SK-N-SH (cell line): ENCODE data around the gene EEF1A2. TPM values are rescaled to one million over a fixed set of nuclear protein-coding genes. Genes with fewer than 3 reads are reported as not detected.

Source experiments
- CTCF ChIA-PET: fragments of 300-600, 350-600 bp; formaldehyde crosslinking; extraction: SDS; loops from one replicate; lab custom pipeline; 2021; lab: Yijun Ruan, JAX
- POLR2A ChIA-PET: fragments of 350-600 bp; sonication (Branson Sonifier 250); formaldehyde crosslinking; extraction: SDS; loops from one replicate; lab custom pipeline; 2020; ENCODE audit warnings: antibody characterized with exemption, inconsistent platforms; lab: Yijun Ruan, JAX
- DNase-seq: peaks from one replicate; pipeline ENCODE4 v3.0.0; 2012
- H2AFZ ChIP-seq: fragments of 200-600 bp; sonication (generic); 2 replicates; pipeline ENCODE4 v1.8.1; 2016; ENCODE audit warnings: antibody characterized with exemption, mild to moderate bottlenecking, low read depth
- H3F3A ChIP-seq: fragments of 200-600 bp; sonication (generic); replicated peaks from 2 replicates; pipeline ENCODE3; 2016; ENCODE audit warnings: antibody characterized with exemption, mild to moderate bottlenecking; ENCODE audit not compliant: insufficient read depth
- H3K27ac ChIP-seq, 2 experiments: fragments of 200-500 bp in 1 of 2; fragments of 200-600 bp in 1 of 2; sonication (Bioruptor generic) in 1 of 2; sonication (generic), shearing (Covaris generic) in 1 of 2; 2 replicates each; pipeline versions ENCODE4 v1.5.1 to v1.6.1; 2014 to 2016; ENCODE audit warnings: low read depth in 2 of 2, inconsistent platforms in 1 of 2, low read length in 1 of 2, mild to moderate bottlenecking in 1 of 2, mixed read lengths in 1 of 2
- H3K27me3 ChIP-seq: fragments of 200-600 bp; sonication (generic), shearing (Covaris generic); 2 replicates; pipeline ENCODE4 v1.6.1; 2016; ENCODE audit warnings: mixed run types; ENCODE audit not compliant: insufficient read depth
- H3K36me3 ChIP-seq, 2 experiments: fragments of 200-500 bp in 1 of 2; fragments of 200-600 bp in 1 of 2; sonication (Bioruptor generic) in 1 of 2; sonication (generic) in 1 of 2; replicated peaks in 1 of 2; 2 replicates each; pipeline versions ENCODE3 to v1.5.1; 2014 to 2016; ENCODE audit warnings: low read length in 1 of 2, mild to moderate bottlenecking in 1 of 2; ENCODE audit not compliant: insufficient read depth in 2 of 2, control insufficient read depth in 1 of 2
- H3K4me1 ChIP-seq, 2 experiments: fragments of 200-500 bp in 1 of 2; fragments of 200-600 bp in 1 of 2; sonication (Bioruptor generic) in 1 of 2; sonication (generic), shearing (Covaris generic) in 1 of 2; 2 replicates each; pipeline versions ENCODE4 v1.5.1 to v1.6.1; 2014 to 2016; ENCODE audit warnings: low read depth in 1 of 2, low read length in 1 of 2, mixed run types in 1 of 2; ENCODE audit not compliant: insufficient read depth in 2 of 2, control insufficient read depth in 1 of 2
- H3K4me2 ChIP-seq: fragments of 200-600 bp; sonication (generic), shearing (Covaris generic); 2 replicates; pipeline ENCODE4 v1.6.1; 2017; ENCODE audit warnings: mixed run types
- H3K4me3 ChIP-seq, 2 experiments: fragments of 200-500 bp in 1 of 2; fragments of 200-600 bp in 1 of 2; sonication (Bioruptor generic) in 1 of 2; sonication (generic), shearing (Covaris generic) in 1 of 2; 2 replicates each; pipeline versions ENCODE4 v1.5.1 to v1.8.1; 2014 to 2016; ENCODE audit warnings: low read depth in 2 of 2, inconsistent platforms in 1 of 2, low read length in 1 of 2, mild to moderate bottlenecking in 1 of 2, mixed read lengths in 1 of 2, moderate library complexity in 1 of 2
- H3K79me2 ChIP-seq: fragments of 200-600 bp; sonication (generic); 2 replicates; pipeline ENCODE4 v1.8.1; 2017; ENCODE audit warnings: mild to moderate bottlenecking; ENCODE audit not compliant: insufficient read depth
- H3K9ac ChIP-seq: fragments of 200-600 bp; sonication (generic); 2 replicates; pipeline ENCODE4 v1.6.1; 2017; ENCODE audit warnings: mixed run types
- H3K9me2 ChIP-seq: fragments of 200-600 bp; sonication (generic); 2 replicates; pipeline ENCODE4 v1.6.1; 2017; ENCODE audit warnings: mixed run types
- H3K9me3 ChIP-seq: fragments of 200-600 bp; sonication (generic); 2 replicates; pipeline ENCODE4 v1.6.1; 2017; ENCODE audit warnings: mixed run types, mild to moderate bottlenecking, moderate library complexity
- H4K20me1 ChIP-seq: fragments of 200-600 bp; sonication (generic); 2 replicates; pipeline ENCODE4 v1.6.1; 2017; ENCODE audit warnings: mild to moderate bottlenecking, mixed run types; ENCODE audit not compliant: insufficient read depth
- GATA2 ChIP-seq: sonication (generic); formaldehyde crosslinking; IDR thresholded peaks from 2 replicates; pipeline ENCODE4 v1.5.0; 2020; ENCODE audit warnings: mild to moderate bottlenecking, missing genetic modification reagents
- RAD21 ChIP-seq: IDR thresholded peaks from 2 replicates; pipeline ENCODE4 v1.6.1; 2012; ENCODE audit warnings: mild to moderate bottlenecking, low read length
- RCOR1 ChIP-seq: fragments of 150-350 bp; IDR thresholded peaks from 2 replicates; pipeline ENCODE4 v1.6.1; 2017; ENCODE audit warnings: antibody characterized with exemption, low read length
- RFX5 ChIP-seq: IDR thresholded peaks from 2 replicates; pipeline ENCODE4 v1.6.1; 2012; ENCODE audit warnings: mild to moderate bottlenecking, improper control_type of control experiment, low read length
- SIN3A ChIP-seq: IDR thresholded peaks from 2 replicates; pipeline ENCODE4 v1.6.1; 2012; ENCODE audit warnings: low read depth, mild to moderate bottlenecking, low read length, moderate library complexity, borderline replicate concordance
- SMC3 ChIP-seq: IDR thresholded peaks from 2 replicates; pipeline ENCODE4 v1.6.1; 2012; ENCODE audit warnings: low read depth, low read length, improper control_type of control experiment
- TCF12 ChIP-seq: IDR thresholded peaks from 2 replicates; pipeline ENCODE4 v1.4.0; 2012
- WGBS: methylation state at CpG from one replicate; pipeline ENCODE4 v1.1.6; 2017; ENCODE audit warnings: low lambda C conversion rate; 5-methylcytosine and 5-hydroxymethylcytosine counted together
- polyA plus RNA-seq, 3 experiments: library from polyadenylated mRNA; depleted of rRNA; stranded (reverse); fragments of >200 nt; gene quantifications; 2 replicates each; pipeline ENCODE4 v1.2.3, GENCODE V29; 2012
- TF ChIP-seq, protein P1 (sequence below): IDR thresholded peaks from 2 replicates; pipeline ENCODE4 v1.6.1; 2012; ENCODE audit warnings: mild to moderate bottlenecking, low read depth, low read length, moderate library complexity
- TF ChIP-seq, protein P2 (sequence below): fragments of 150-350 bp; IDR thresholded peaks from 2 replicates; pipeline ENCODE4 v1.6.1; 2017; ENCODE audit warnings: antibody characterized with exemption, low read length, low read depth, borderline replicate concordance

Gene EEF1A2
- polyA plus RNA-seq, 1 of the 3 experiments (the other 2 are of a cell fraction) = 16.5 TPM

DNA sequence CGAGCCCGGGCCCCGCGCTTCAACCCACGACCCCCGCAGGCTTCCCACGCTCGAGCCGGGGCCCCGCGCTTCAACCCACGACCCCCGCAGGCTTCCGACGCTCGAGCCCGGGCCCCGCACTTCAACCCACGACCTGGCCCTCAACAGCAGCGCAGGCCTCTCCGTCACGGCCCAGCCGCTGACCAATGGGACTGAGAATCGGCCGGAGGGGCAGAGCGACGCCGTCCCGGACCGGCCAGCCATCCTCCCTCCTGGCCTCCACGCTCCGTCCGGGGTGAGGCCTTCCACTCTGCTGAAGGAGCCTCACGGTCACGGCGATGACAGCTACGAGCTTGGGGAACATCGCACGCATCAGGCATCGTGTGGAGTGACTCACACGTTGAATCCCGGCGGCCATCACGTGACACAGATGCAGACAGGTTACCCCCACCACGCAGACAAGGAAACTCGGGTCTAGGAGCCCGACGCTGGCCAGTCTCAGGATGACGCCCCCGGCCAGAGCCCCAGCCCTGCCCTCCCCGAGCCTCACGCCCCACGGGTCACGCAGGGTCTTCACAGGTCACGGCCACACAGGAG lies 32.5 kb downstream of the EEF1A2 start:
- peaks cover 0 to 86% of the 10 kb centered on the region in 2 experiments; a peak in 2 of 4 replicates for H3K4me1 ChIP-seq
- no peak overlapping the region for H3K4me3 ChIP-seq
- no peak overlapping the region; a peak in 1 of 4 replicates for H3K27ac ChIP-seq
- no peaks in the 10 kb centered on the region for H3F3A ChIP-seq
- H3K9me2 ChIP-seq = no peaks in the 10 kb centered on the region
- CTCF ChIA-PET = interaction anchor here (1.1 to 1.3 kb wide), 2 partner anchors 9 to 12 kb away, joined by 3 to 4 read pairs; no protein-coding TSS in a partner anchor
- H2AFZ ChIP-seq = no peak overlapping the region
- no peaks in the 10 kb centered on the region for H3K36me3 ChIP-seq
- no peak overlapping the region for H3K4me2 ChIP-seq
- H3K9me3 ChIP-seq = no peaks in the 10 kb centered on the region
- peaks cover 35% of the 10 kb centered on the region for H3K27me3 ChIP-seq
- no peaks in the 10 kb centered on the region for H4K20me1 ChIP-seq
- 77% methylated on average over 41 of the region's 55 CpGs for WGBS
- DNase-seq = no peak
- H3K9ac ChIP-seq = no peak overlapping the region
- TF ChIP-seq SIN3A (no peak), SMC3 (no peak), TCF12 (no peak)
- no peaks in the 10 kb centered on the region for H3K79me2 ChIP-seq
- POLR2A ChIA-PET = interaction anchor here (1.0 kb wide), 1 partner anchor 17 kb away, joined by 3 read pairs; no protein-coding TSS in a partner anchor

DNA sequence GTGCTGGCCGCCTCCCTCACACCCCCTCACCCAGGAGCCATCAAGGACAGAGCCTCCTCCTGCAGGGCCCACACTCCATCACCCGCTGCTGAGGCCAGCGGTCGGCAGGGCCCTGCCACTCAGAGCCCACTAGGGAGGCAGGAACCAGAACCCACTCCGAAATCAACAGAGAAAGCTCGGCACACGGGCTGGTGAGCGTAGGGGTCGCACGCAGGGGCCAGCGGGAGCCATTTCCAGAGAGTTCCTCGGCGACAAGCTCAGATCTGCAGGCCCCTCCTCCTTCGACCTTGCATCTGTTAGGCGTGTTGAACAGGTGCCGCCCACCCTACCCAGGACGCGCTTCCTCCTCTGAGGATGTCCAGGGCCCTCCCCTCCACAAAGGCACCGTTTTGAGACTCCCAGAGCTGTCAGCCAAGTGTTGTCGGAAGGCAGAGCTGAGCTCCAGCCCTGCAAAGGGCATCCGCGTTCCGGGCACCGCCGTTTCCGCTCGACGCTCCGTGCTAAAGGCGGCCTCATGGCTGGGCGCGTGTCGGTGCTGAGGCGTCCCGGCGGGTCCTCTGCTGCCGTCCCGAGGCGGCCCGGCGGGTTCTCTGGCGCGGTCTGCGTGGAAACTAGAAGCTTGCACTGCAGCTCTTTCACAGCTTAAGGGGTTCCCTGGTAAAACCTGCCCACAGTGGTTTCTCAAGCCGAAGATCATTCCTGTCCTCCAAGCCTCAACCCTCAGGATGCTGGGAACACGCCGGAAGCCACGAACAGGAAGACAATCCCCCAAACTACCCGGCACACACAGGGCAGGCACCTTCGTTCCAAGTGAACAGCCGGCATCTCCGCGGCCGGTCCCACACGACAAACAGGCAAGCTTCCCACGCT lies 33.3 kb downstream of the EEF1A2 start:
- ChIA-PET POLR2A (interaction anchor here (3.0 kb wide), 1 partner anchor 55 kb away, joined by 14 read pairs; the partner anchor contains the start of gene PPDPF), CTCF (interaction anchor here (0.6 to 3.1 kb wide), 6 partner anchors 8 to 57 kb away, joined by 3 to 17 read pairs (median 4); partner anchors contain the start of gene PPDPF)
- H3K4me1 ChIP-seq = peaks cover 0 to 93% of the 10 kb centered on the region in 2 experiments; a peak in 2 of 4 replicates
- no peak for TF ChIP-seq RFX5
- TF ChIP-seq RAD21 = no peak
- TF ChIP-seq, protein P1, sequence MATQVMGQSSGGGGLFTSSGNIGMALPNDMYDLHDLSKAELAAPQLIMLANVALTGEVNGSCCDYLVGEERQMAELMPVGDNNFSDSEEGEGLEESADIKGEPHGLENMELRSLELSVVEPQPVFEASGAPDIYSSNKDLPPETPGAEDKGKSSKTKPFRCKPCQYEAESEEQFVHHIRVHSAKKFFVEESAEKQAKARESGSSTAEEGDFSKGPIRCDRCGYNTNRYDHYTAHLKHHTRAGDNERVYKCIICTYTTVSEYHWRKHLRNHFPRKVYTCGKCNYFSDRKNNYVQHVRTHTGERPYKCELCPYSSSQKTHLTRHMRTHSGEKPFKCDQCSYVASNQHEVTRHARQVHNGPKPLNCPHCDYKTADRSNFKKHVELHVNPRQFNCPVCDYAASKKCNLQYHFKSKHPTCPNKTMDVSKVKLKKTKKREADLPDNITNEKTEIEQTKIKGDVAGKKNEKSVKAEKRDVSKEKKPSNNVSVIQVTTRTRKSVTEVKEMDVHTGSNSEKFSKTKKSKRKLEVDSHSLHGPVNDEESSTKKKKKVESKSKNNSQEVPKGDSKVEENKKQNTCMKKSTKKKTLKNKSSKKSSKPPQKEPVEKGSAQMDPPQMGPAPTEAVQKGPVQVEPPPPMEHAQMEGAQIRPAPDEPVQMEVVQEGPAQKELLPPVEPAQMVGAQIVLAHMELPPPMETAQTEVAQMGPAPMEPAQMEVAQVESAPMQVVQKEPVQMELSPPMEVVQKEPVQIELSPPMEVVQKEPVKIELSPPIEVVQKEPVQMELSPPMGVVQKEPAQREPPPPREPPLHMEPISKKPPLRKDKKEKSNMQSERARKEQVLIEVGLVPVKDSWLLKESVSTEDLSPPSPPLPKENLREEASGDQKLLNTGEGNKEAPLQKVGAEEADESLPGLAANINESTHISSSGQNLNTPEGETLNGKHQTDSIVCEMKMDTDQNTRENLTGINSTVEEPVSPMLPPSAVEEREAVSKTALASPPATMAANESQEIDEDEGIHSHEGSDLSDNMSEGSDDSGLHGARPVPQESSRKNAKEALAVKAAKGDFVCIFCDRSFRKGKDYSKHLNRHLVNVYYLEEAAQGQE = no peak
- TF ChIP-seq, protein P2, sequence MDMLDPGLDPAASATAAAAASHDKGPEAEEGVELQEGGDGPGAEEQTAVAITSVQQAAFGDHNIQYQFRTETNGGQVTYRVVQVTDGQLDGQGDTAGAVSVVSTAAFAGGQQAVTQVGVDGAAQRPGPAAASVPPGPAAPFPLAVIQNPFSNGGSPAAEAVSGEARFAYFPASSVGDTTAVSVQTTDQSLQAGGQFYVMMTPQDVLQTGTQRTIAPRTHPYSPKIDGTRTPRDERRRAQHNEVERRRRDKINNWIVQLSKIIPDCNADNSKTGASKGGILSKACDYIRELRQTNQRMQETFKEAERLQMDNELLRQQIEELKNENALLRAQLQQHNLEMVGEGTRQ = no peak
- TF ChIP-seq RCOR1 = no peak
- TF ChIP-seq GATA2 (CRISPR knock-in tag) = no peak
- no peaks in the 10 kb centered on the region for H3K9me2 ChIP-seq
- H3K9me3 ChIP-seq = no peaks in the 10 kb centered on the region
- no peaks in the 10 kb centered on the region for H3K36me3 ChIP-seq
- H2AFZ ChIP-seq = no peak overlapping the region
- H3K9ac ChIP-seq = no peak overlapping the region
- no peaks in the 10 kb centered on the region for H3F3A ChIP-seq
- WGBS = 71% methylated on average over 37 of the region's 56 CpGs
- peaks cover 28% of the 10 kb centered on the region for H3K27me3 ChIP-seq
- no peak overlapping the region for H3K4me2 ChIP-seq
- H4K20me1 ChIP-seq = no peaks in the 10 kb centered on the region
- no peaks in the 10 kb centered on the region for H3K79me2 ChIP-seq
- peak overlapping the region in 1 of 2 experiments; percentile 97; a peak in 2 of 4 replicates for H3K27ac ChIP-seq
- H3K4me3 ChIP-seq = no peak overlapping the region
- no peak for DNase-seq
